Ureter (tissue), 1 donor: ENCODE data around the gene GTF2I. TPM values are rescaled to one million over a fixed set of nuclear protein-coding genes. Genes with fewer than 3 reads are reported as not detected.
"Not testable (repeated sequence)": the region's sequence is repeated elsewhere in the genome, so short reads cannot be mapped to it uniquely, and the experiment has no call there.

ENCODE experiments used
- DNase-seq: peaks from one replicate; pipeline ENCODE4 v3.0.0-alpha.2; 2020; ENCODE audit warnings: low spot score
- total RNA-seq: library from RNA; stranded (reverse); gene quantifications from one replicate; pipeline ENCODE4 v1.2.4, GENCODE V29; 2023
- donor health status: DM: yes; HTN: yes; CAD: no.

The GTF2I gene
- total RNA-seq, 1 donor from 2014 or later: 277 TPM

- DNase-seq: no peak
These were observed 56.0 kb downstream of the GTF2I start for GRCh38 chr7:74713567-74713966.

DNA sequence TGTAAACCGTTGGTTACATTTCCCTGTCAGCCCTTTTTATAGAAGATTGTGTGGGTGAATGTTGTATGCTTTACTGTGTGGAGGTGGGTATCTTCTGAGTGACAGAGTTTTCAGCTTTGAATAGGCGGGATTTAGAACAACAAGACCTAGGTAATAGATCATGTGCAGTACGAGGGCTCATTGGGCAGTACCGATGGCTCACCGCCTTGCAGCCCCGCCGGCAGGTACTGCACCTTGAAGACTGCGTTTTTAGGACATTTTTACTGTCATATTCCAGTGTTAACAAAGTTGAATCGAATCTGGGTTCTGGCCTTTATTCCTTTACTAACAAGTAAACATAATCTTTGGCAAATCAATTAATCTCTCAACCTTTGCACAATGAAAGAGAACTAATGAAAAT is 60.4 kb downstream of the GTF2I start:
- no peak for DNase-seq

DNA sequence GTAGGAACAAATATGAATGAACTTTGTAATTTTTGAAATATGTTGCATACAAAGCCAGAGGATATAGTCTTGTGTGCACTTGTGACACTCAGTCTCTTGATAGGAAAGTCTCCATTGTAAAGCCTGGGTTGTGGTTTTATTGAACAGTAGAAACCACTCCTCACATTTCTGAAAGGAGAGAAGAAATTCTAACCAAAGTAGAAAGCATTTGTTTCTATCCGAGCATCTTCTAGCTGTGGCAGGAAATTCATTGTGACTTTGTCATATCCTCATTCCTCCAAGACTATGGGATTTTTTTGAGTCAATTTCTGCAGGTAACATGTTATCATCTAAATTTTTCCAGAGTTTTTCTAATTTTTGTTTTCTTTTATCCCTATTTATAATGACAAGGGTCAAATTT is 60.8 kb downstream of the GTF2I start:
- no peak for DNase-seq

DNA sequence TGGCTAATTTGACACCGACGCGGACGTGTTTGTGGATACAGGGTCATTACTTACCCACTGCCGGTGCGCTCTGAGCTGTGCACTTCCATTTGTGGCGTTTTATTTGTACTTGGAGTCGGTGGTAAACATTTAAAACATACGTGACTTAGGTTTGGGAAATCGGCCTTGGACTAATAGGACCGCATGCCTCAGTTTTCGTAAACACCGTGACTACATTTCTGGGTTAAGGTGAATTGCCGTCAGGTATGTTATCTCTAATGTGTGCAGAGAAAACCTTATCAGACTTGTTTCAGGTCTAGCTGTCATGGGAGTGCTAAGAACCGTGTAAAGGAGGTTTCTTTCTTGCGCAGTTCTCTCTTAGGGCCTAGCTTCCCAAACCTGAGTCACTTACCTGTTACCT is 64.6 kb downstream of the GTF2I start:
- DNase-seq: no peak

GRCh38 chr7:74725840-74726239 is 68.3 kb downstream of the GTF2I start:
- no peak for DNase-seq

DNA sequence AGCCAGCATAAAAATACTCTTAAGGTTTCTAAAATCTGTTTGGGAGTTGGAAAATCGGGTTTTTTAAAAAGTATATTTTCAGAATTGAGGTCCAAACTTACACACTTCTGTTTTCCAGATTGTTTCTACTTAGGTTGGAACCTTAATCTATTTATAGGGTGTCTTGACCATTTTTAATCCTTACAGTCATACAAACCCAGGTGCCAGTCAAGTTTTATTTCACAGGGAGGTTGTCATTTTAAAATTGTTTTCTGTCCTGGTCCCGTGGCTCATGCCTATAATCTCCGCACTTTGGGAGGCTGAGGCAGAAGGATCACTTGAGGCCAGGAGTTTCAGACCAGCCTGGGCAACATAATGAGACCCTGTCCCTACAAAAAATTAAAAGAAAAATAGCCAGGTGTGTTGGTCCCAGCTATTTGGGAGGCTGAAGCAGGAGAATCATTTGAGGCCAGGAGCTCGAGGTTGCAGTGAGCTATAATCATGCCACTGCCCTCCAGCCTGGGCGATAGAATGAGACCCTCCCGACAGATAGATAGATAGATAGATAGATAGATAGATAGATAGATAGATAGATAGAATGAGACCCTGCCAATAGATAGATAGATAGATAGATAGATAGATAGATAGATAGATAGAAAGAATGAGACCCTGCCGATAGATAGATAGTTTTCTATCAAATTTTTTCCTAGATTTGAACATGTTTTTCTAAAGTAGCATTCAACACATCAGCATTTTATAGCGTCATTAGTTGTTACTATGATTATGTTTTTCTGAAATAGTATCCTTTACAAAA is 69.0 kb downstream of the GTF2I start:
- no peak for DNase-seq

- not testable (repeated sequence) for DNase-seq
These were observed 71.2 kb downstream of the GTF2I start for GRCh38 chr7:74728686-74729085.

GRCh38 chr7:74730186-74730585 is 72.7 kb downstream of the GTF2I start:
- DNase-seq: not testable (repeated sequence)

DNA sequence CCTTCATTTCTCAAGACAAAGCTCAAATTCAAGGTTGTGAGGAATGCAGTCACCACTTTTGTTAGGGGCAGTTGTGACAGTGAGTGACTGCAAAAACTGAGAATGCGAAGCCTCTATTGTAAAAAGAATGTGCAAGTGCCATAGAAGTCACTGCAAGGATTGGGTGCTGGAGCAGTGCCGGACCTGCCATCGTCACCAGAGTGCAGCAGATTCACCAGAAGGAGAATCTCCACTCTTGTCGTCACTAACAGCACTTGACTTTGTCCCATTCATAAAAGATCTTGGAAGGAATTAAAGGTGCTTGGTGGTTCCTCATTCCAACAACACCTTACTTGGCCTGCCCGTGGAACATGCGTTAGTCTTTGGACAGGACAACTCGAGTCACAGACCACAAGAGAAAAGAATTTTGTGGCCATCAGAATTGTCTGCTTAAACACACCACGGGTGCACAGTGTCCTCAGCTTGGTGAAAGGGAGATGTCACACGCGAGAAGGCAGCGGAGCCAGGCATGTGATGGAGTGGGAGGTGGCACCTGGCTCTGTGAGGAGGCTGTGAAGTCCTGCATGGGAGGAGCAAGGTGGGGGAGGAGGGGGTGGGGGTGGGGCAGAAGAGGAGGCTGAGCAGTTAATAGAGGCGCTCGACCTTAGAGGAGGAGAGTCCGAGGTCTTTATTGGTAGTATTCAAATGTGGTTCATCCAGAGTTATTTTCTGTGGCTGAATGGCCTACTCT is 82.6 kb downstream of the GTF2I start:
- not testable (repeated sequence) for DNase-seq

- not testable (repeated sequence) for DNase-seq
These were observed 86.5 kb downstream of the GTF2I start for GRCh38 chr7:74743936-74744557.

GRCh38 chr7:74753921-74754482 is 96.5 kb downstream of the GTF2I start:
- DNase-seq: not testable (repeated sequence)

DNA sequence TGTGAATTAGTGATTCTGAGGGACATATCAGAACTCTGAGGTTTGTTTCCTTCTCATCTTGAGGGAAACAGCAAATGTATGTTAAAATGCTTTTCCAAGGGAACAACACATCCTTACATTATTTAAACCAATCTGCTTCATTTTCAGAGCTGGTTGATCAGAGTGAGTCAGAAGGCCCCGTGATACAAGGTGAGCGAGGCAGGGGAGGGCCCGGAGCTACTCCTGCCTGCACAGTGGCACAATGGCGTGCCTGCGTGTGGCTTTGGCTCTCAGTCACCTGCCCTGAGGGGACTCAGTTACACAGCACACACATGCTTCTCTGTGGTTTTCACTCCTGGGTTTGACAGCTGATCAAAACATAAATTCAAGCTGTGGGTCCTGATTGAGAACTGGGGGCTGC is 99.2 kb downstream of the GTF2I start:
- not testable (repeated sequence) for DNase-seq

- DNase-seq: not testable (repeated sequence)
These were observed 100.8 kb downstream of the GTF2I start for GRCh38 chr7:74758268-74758667.

DNA sequence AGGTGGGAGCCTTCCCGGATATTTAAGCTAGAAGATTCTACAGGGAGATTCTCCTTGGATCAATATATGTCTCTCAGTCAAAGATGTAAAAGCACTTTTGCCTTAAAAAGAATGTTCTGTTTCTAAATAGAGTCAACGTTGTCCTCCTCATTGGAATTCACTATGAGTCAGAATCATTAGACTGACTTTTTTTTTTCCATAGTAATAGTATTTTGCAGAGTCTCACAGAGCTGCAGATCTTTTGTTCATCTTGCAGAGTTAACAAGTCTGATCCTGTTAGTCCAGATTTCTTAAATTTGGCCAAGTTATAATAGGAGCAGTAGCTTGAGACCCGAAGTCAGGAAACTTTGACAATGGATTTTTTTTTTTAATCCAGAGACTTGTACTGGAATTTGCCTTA is 101.5 kb downstream of the GTF2I start:
- not testable (repeated sequence) for DNase-seq

DNA sequence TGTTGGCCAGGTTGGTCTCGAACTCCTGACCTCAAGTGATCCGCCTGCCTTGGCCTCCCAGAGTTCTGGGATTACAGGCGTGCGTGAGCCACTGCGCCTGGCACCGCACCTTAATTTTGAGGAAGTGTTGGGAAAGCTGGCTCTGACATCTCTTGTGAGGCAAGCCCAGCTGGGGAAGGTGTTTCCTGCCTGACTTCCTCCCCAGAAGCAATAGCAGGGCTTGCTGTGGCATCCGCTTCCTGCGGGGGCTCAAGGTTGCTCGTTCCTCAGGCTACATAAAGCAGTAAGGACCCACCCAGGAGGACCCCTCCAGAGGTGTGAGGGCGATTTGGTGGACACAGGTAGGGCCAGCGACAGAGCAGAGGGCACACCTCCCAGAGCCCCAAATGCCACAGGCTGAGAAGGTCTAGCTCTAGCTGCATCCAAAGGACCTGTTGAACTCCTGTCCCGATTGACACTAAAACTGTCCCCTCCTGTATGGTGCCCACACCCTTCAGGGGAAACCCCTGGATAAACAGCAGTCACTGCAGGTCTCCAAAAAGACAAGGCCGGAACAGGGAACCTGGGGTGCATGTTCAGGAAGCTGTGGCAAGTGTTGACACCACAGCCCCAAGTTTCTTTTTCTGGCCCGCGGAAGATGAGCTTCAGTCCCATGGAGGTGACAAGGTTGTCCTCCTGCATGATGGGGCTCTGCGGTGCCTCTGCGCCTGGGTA is 107.8 kb downstream of the GTF2I start:
- not testable (repeated sequence) for DNase-seq

DNA sequence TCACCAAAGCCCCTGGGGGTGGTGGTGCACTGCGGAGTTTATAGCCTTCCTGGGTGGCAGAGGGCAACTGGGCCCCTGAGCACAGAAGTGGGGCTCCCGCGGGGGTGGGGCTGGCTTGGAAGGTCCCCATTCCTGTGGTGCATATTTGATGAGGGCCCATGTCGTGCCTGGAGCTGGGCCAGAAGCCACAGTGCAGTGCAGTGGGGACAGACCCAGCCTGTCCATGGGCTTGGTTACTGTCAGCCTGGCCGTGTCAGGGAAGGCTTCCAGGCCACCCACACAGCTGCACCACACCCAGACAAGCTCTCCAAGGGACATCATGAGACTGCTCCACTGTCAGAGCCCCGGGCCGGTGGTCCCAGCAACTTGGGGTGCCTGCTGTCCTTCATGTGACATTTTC is 109.0 kb downstream of the GTF2I start:
- DNase-seq: not testable (repeated sequence)

DNA sequence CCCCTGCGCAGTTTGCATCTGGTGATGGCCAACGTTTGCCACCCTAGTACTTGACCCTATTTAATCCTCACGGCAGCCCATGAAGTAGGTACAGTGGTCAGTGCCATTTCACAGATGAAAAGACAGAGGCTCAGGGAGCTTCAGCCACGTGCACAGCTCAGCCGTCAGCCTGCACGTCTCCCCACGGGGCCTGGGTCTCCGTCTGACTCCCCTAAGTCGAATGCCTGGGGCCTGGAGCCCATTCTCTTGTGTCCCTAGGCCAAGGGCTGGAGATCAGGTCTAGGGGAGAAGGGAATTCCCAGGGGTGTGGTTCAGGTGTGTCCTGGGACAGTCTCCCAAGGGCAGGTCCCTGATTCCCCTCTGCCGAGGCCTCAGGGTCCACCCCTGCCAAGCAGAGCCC is 109.5 kb downstream of the GTF2I start:
- DNase-seq: not testable (repeated sequence)

- not testable (repeated sequence) for DNase-seq
These were observed 112.5 kb downstream of the GTF2I start for GRCh38 chr7:74770062-74770461.

- not testable (repeated sequence) for DNase-seq
These were observed 114.6 kb downstream of the GTF2I start for GRCh38 chr7:74772093-74772492.

- not testable (repeated sequence) for DNase-seq
These were observed 116.5 kb downstream of the GTF2I start, which contains the start of gene NCF1 for GRCh38 chr7:74773760-74774750. Gene NCF1, plus strand, starts transcription at chr7:74774011. Its CDS starts 21 bp downstream, at chr7:74774032.
